Uterus (tissue), 2 donors: ENCODE measurements around the gene ERP29.
"Not testable (repeated sequence)": the region's sequence is repeated elsewhere in the genome, so short reads cannot be mapped to it uniquely, and the experiment has no call there.

Experiments
- CTCF ChIP-seq, 4 experiments: fragments of 200-600 bp in 2 of 4; fragments of 450-650 bp in 2 of 4; sonication (generic) in 2 of 4; IDR thresholded peaks; one replicate each; pipeline ENCODE4 v1.5.1; 2016 to 2019; ENCODE audit warnings: antibody characterized with exemption in 4 of 4, mild to moderate bottlenecking in 2 of 4, moderate library complexity in 1 of 4
- POLR2A ChIP-seq, 2 donors: fragments of 450-650 bp; IDR thresholded peaks; one replicate each; pipeline ENCODE4 v1.6.1; 2016; ENCODE audit warnings: antibody characterized with exemption in 2 of 2, mild to moderate bottlenecking in 1 of 2, moderate library complexity in 1 of 2

DNA sequence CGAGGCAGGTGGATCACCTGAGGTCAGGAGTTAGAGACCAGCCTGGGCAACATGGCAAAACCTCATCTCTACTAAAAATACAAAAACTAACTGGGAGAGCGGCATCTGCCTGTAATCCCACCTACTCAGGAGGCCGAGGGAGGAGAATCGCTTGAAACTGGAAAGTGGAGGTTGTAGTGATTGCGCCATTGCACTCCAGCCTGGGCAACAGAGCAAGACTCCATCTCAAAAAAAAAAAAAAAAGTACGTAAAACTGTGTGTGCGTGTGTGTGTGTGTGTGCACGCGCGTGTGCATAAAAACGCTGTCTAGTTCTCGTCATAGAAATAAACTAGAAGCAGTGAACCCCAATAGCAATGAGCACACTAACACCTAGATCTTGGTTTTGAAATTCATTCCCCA is 23.4 kb downstream of the ERP29 start:
- TF ChIP-seq CTCF, POLR2A (IDR thresholded peaks at IDR 0.05): not testable (repeated sequence)
